HepG2 (cell line): ENCODE measurements around the gene ATP4A. TPM values are rescaled to one million over a fixed set of nuclear protein-coding genes. Genes with fewer than 3 reads are reported as not detected.

Experiments
- HMGXB4 ChIP-seq, 2 experiments: sonication (generic) in 1 of 2; formaldehyde crosslinking in 1 of 2; IDR thresholded peaks; 2 replicates each; pipeline versions ENCODE4 v1.4.0 to v1.6.1; 2018 to 2020; ENCODE audit warnings: missing genetic modification reagents in 2 of 2, borderline replicate concordance in 1 of 2, low read depth in 1 of 2, mild to moderate bottlenecking in 1 of 2, missing biosample characterization in 1 of 2
- JARID2 ChIP-seq: sonication (generic); formaldehyde crosslinking; IDR thresholded peaks from 2 replicates; pipeline ENCODE4 v1.8.1; 2023; ENCODE audit warnings: missing genetic modification reagents, inconsistent platforms; ENCODE audit not compliant: insufficient replicate concordance
- MXI1 ChIP-seq: IDR thresholded peaks from 3 replicates; pipeline ENCODE4 v1.6.1; 2012; ENCODE audit warnings: low read depth, low read length, inconsistent platforms, borderline replicate concordance
- NONO ChIP-seq, 2 experiments: fragments of 450-650 bp in 1 of 2; sonication (generic) in 1 of 2; formaldehyde crosslinking in 1 of 2; IDR thresholded peaks in 1 of 2; conservative IDR thresholded peaks in 1 of 2; 2 replicates each; pipeline versions ENCODE4 v1.6.1 to v1.8.0; 2017 to 2022; ENCODE audit warnings: mild to moderate bottlenecking in 1 of 2, missing genetic modification reagents in 1 of 2, moderate library complexity in 1 of 2
- RAD21 ChIP-seq: fragments of 450-650 bp; formaldehyde crosslinking; IDR thresholded peaks from 2 replicates; pipeline ENCODE4 v1.5.0; 2020; ENCODE audit warnings: mild to moderate bottlenecking
- SALL1 ChIP-seq: sonication (generic); formaldehyde crosslinking; IDR thresholded peaks from 2 replicates; pipeline ENCODE4 v1.8.0; 2022; ENCODE audit warnings: mild to moderate bottlenecking, missing genetic modification reagents
- SOX13 ChIP-seq, 3 experiments: fragments of 450-650 bp in 1 of 3; sonication (generic) in 1 of 3; formaldehyde crosslinking in 1 of 3; IDR thresholded peaks in 2 of 3; conservative IDR thresholded peaks in 1 of 3; 2 replicates each; pipeline versions ENCODE4 v1.5.0 to v1.6.1; 2016 to 2020; ENCODE audit warnings: antibody characterized with exemption in 1 of 3, mild to moderate bottlenecking in 1 of 3, missing compliant biosample characterization in 1 of 3, missing genetic modification reagents in 1 of 3, moderate library complexity in 1 of 3
- TFDP1 ChIP-seq: IDR thresholded peaks from 2 replicates; pipeline ENCODE4 v1.6.1; 2016; ENCODE audit warnings: missing compliant biosample characterization, missing genetic modification reagents, borderline replicate concordance
- THAP11 ChIP-seq: IDR thresholded peaks from 2 replicates; pipeline ENCODE4 v1.6.1; 2016; ENCODE audit warnings: missing biosample characterization, missing genetic modification reagents
- ZNF263 ChIP-seq: sonication (generic); formaldehyde crosslinking; IDR thresholded peaks from 2 replicates; pipeline ENCODE4 v1.4.0; 2020; ENCODE audit warnings: missing genetic modification reagents
- ZNF687 ChIP-seq: sonication (generic); formaldehyde crosslinking; IDR thresholded peaks from 2 replicates; pipeline ENCODE4 v1.5.1; 2020; ENCODE audit warnings: mild to moderate bottlenecking, missing genetic modification reagents, moderate library complexity
- ZNF768 ChIP-seq: sonication (generic); formaldehyde crosslinking; IDR thresholded peaks from 2 replicates; pipeline ENCODE4 v1.4.0; 2020; ENCODE audit warnings: missing genetic modification reagents
- ZNF780A ChIP-seq: sonication (generic); formaldehyde crosslinking; IDR thresholded peaks from 2 replicates; pipeline ENCODE4 v1.8.0; 2022; ENCODE audit warnings: mild to moderate bottlenecking, missing genetic modification reagents, moderate library complexity
- polyA plus RNA-seq, 8 experiments: library from polyadenylated mRNA; depleted of rRNA in 3 of 8; stranded (reverse) in 7 of 8; unstranded in 1 of 8; fragments of >200 nt; fragmentation: Illumina TruSeq in 4 of 8; extraction: Trizol in 4 of 8; gene quantifications; 2 replicates each; pipeline versions ENCODE4 v1.2.1 to v1.2.3, GENCODE V29; 2011 to 2016; ENCODE audit warnings: low read depth in 4 of 8, missing spikeins in 1 of 8, mixed read lengths in 1 of 8; ENCODE audit not compliant: insufficient read depth in 1 of 8
- total RNA-seq, 5 experiments: library from RNA; depleted of rRNA; stranded (reverse); fragments of >200 nt; fragmentation: Illumina TruSeq; extraction: Trizol; gene quantifications; 2 replicates each; pipeline ENCODE4 v1.2.3, GENCODE V29; 2016; ENCODE audit warnings: low read depth in 1 of 5
- TF ChIP-seq, protein P1 (sequence below): fragments of 450-650 bp; IDR thresholded peaks from 2 replicates; pipeline ENCODE4 v1.6.1; 2016
- TF ChIP-seq, protein P2 (sequence below): sonication (generic); formaldehyde crosslinking; IDR thresholded peaks from 2 replicates; pipeline ENCODE4 v1.5.0; 2020; ENCODE audit warnings: mild to moderate bottlenecking, missing genetic modification reagents, moderate library complexity

ATP4A gene
- total and polyA plus RNA-seq, 2 of the 13 experiments (the other 11 are each of a cell fraction or from before 2014, with no cell fraction given): 0.08 to 0.11 TPM

GRCh38 chr19:35555301-35556005 is 8.0 kb downstream of the ATP4A start (continued):
- TF ChIP-seq, protein P1, sequence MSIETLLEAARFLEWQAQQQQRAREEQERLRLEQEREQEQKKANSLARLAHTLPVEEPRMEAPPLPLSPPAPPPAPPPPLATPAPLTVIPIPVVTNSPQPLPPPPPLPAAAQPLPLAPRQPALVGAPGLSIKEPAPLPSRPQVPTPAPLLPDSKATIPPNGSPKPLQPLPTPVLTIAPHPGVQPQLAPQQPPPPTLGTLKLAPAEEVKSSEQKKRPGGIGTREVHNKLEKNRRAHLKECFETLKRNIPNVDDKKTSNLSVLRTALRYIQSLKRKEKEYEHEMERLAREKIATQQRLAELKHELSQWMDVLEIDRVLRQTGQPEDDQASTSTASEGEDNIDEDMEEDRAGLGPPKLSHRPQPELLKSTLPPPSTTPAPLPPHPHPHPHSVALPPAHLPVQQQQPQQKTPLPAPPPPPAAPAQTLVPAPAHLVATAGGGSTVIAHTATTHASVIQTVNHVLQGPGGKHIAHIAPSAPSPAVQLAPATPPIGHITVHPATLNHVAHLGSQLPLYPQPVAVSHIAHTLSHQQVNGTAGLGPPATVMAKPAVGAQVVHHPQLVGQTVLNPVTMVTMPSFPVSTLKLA: peak; percentile 43; the same call in 1 of the 2 replicates
- TF ChIP-seq MXI1 (peak; percentile 37; the same call in 1 of the 3 replicates), ZNF263 (CRISPR knock-in tag) (peak; percentile 52; the same call in 1 of the 2 replicates), THAP11 (CRISPR knock-in tag) (peak; percentile 52; the same call in 1 of the 2 replicates), ZNF687 (CRISPR knock-in tag) (peak; percentile 41; the same call in 1 of the 2 replicates), ZNF780A (CRISPR knock-in tag) (peak; percentile 41; the same call in 1 of the 2 replicates), TFDP1 (CRISPR knock-in tag) (peak; percentile 35; the same call in 1 of the 2 replicates), SOX13 (IDR thresholded peaks at IDR 0.05) (no peak), SOX13 (CRISPR knock-in tag; conservative IDR thresholded peaks at IDR 0.05 in 1 of 2, IDR thresholded peaks at IDR 0.05 in 1 of 2) (0 out of 4 replicates have a peak, but pooled peaks of 1 of the 2 experiments have one; percentile 19), JARID2 (peak; percentile 51), RAD21 (CRISPR knock-in tag) (peak; percentile 76), NONO (IDR thresholded peaks at IDR 0.05) (no peak), NONO (CRISPR knock-in tag; conservative IDR thresholded peaks at IDR 0.05) (peak; percentile 43; the same call in 1 of the 2 replicates), HMGXB4 (CRISPR knock-in tag; IDR thresholded peaks at IDR 0.05; ENCODE audit: borderline replicate concordance in 1 of 2, low read depth in 1 of 2) (0 out of 4 replicates have a peak, but pooled peaks of 1 of the 2 experiments have one; percentile 31), SALL1 (0 out of 2 replicates have a peak, but pooled peaks have one; percentile 5), ZNF768 (peak; percentile 15; the same call in 1 of the 2 replicates)
- TF ChIP-seq, protein P2, sequence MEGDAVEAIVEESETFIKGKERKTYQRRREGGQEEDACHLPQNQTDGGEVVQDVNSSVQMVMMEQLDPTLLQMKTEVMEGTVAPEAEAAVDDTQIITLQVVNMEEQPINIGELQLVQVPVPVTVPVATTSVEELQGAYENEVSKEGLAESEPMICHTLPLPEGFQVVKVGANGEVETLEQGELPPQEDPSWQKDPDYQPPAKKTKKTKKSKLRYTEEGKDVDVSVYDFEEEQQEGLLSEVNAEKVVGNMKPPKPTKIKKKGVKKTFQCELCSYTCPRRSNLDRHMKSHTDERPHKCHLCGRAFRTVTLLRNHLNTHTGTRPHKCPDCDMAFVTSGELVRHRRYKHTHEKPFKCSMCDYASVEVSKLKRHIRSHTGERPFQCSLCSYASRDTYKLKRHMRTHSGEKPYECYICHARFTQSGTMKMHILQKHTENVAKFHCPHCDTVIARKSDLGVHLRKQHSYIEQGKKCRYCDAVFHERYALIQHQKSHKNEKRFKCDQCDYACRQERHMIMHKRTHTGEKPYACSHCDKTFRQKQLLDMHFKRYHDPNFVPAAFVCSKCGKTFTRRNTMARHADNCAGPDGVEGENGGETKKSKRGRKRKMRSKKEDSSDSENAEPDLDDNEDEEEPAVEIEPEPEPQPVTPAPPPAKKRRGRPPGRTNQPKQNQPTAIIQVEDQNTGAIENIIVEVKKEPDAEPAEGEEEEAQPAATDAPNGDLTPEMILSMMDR (CRISPR knock-in tag): peak; percentile 87
